Prostate gland (tissue), 2 donors: ENCODE measurements around the gene ANKRD44. TPM values are rescaled to one million over a fixed set of nuclear protein-coding genes. Genes with fewer than 3 reads are reported as not detected.

Source experiments
- DNase-seq: peaks from one replicate; pipeline ENCODE4 v3.0.0-alpha.2; 2019; ENCODE audit warnings: low spot score
- H3K27ac ChIP-seq, 2 donors: fragments of 200-600 bp; sonication (generic); 2 replicates each; pipeline ENCODE4 v1.5.1; 2017 to 2019
- H3K27me3 ChIP-seq: fragments of 200-600 bp; sonication (generic); replicated peaks from 2 replicates; pipeline ENCODE4 v1.5.1; 2019; ENCODE audit not compliant: insufficient read depth
- H3K36me3 ChIP-seq, 2 donors: fragments of 200-600 bp; sonication (generic); 1 replicate in 1 of 2; 2 replicates in 1 of 2; pipeline versions ENCODE4 v1.5.1 to v1.8.1; 2017 to 2019
- H3K4me1 ChIP-seq: fragments of 200-600 bp; sonication (generic); replicated peaks from 2 replicates; pipeline ENCODE4 v1.5.1; 2019
- H3K4me3 ChIP-seq, 2 donors: fragments of 200-600 bp; sonication (generic); 2 replicates each; pipeline ENCODE4 v1.5.1; 2017 to 2019
- H3K9me3 ChIP-seq: fragments of 200-600 bp; sonication (generic); 2 replicates; pipeline ENCODE4 v1.5.1; 2017
- POLR2A ChIP-seq: fragments of 450-650 bp; IDR thresholded peaks from one replicate; pipeline ENCODE4 v1.6.1; 2016; ENCODE audit warnings: antibody characterized with exemption, mild to moderate bottlenecking
- POLR2AphosphoS5 ChIP-seq: sonication (generic); formaldehyde crosslinking; IDR thresholded peaks from one replicate; pipeline ENCODE4 v1.6.1; 2017; ENCODE audit warnings: antibody characterized with exemption
- WGBS: methylation state at CpG from one replicate; pipeline ENCODE4 v1.1.5; 2018; 5-methylcytosine and 5-hydroxymethylcytosine counted together
- intact Hi-C: fragments of 100-400 bp; cut with DNase I; formaldehyde crosslinking; loops from one replicate; pipeline ENCODE4 v1.14.2; 2022
- total RNA-seq, 2 donors: library from RNA; depleted of rRNA; stranded (reverse); fragments of >200 nt; gene quantifications; one replicate each; pipeline ENCODE4 v1.1.0, GENCODE V29; 2016
- TF ChIP-seq, protein P1 (sequence below), 4 experiments: fragments of 200-600 bp in 2 of 4; fragments of 450-650 bp in 2 of 4; sonication (generic) in 2 of 4; IDR thresholded peaks; 1 replicate in 3 of 4; 2 replicates in 1 of 4; pipeline ENCODE4 v1.5.1; 2016 to 2019; ENCODE audit warnings: antibody characterized with exemption in 4 of 4, mild to moderate bottlenecking in 2 of 4, moderate library complexity in 2 of 4

Gene ANKRD44
- total RNA-seq, 2 donors from 2014 or later = 6.0 to 11.2 TPM

DNA sequence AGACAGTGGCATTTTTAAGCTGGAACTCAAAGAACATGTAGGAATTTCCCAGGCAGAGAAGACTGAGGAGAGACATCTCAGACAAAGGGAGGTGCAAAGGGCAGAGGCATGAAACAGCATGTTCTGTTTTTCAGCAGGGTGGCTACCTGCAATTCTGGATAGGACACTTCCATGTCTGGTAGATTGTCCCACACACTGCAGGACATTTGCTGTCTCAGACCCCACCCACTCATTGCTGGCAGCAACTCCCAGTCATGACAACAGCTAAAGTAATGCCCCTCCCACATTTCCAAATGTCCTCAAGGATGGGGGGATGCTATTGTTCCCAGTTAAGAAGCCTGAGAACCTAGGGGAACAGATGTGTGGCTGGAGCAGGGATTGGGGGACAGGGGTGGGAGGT lies 40.8 kb downstream of the ANKRD44 start:
- H3K27ac ChIP-seq = no peak overlapping the region
- no peaks in the 10 kb centered on the region for H3K4me1 ChIP-seq
- no peak for TF ChIP-seq POLR2AphosphoS5
- no peak for TF ChIP-seq POLR2A
- TF ChIP-seq, protein P1, sequence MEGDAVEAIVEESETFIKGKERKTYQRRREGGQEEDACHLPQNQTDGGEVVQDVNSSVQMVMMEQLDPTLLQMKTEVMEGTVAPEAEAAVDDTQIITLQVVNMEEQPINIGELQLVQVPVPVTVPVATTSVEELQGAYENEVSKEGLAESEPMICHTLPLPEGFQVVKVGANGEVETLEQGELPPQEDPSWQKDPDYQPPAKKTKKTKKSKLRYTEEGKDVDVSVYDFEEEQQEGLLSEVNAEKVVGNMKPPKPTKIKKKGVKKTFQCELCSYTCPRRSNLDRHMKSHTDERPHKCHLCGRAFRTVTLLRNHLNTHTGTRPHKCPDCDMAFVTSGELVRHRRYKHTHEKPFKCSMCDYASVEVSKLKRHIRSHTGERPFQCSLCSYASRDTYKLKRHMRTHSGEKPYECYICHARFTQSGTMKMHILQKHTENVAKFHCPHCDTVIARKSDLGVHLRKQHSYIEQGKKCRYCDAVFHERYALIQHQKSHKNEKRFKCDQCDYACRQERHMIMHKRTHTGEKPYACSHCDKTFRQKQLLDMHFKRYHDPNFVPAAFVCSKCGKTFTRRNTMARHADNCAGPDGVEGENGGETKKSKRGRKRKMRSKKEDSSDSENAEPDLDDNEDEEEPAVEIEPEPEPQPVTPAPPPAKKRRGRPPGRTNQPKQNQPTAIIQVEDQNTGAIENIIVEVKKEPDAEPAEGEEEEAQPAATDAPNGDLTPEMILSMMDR (IDR thresholded peaks at IDR 0.05) = no peak
- no peak overlapping the region for H3K4me3 ChIP-seq
- H3K36me3 ChIP-seq = no peaks in the 10 kb centered on the region
- no peaks in the 10 kb centered on the region for H3K9me3 ChIP-seq
- intact Hi-C loops = no loop called here
- no peak for DNase-seq
- no peaks in the 10 kb centered on the region for H3K27me3 ChIP-seq

DNA sequence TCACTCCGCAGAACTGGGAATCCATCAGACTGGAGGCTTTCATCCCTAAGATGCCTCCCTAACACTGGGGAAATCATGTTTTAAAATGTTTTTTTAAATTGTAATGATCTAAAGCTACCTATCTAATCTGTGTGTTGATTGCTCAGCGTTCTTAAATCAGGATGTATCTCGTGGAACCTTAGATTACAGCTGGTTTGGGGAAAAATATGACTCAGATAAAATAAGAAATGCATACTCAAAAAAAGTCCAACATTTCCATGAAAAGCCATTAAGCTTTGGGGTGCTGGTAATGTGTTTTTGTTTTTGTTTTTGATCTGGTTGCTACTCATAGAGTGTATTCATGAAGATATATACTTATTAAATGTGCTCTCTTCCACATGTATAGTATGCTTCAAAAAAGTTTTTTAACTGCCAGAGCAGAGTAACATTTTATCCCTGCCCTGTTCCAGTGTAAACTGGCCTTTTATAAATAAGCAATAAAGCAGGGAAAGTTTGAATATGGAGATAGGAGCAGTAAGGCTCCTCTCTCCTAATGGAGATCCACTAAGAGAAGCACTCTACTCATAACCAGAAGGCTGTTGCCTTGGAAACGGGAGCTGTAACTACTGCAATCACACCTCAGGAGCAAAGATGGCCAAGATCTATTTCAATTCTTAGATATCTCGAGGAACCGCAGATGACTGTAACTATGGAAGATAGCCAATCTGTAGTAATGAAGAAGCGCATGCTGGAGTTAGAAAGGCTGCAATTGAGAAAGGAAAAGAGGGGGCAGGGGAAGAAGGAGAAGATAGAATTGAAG lies 41.6 kb downstream of the ANKRD44 start:
- no peak for DNase-seq
- Histone ChIP-seq H3K9me3 (no peaks in the 10 kb centered on the region), H3K27me3 (no peaks in the 10 kb centered on the region), H3K27ac (no peak overlapping the region), H3K4me1 (no peaks in the 10 kb centered on the region), H3K36me3 (no peaks in the 10 kb centered on the region), H3K4me3 (no peak overlapping the region)
- 61% methylated on average over 7 of the region's 7 CpGs for WGBS
- no peak for TF ChIP-seq POLR2AphosphoS5
- intact Hi-C loops = no loop called here

DNA sequence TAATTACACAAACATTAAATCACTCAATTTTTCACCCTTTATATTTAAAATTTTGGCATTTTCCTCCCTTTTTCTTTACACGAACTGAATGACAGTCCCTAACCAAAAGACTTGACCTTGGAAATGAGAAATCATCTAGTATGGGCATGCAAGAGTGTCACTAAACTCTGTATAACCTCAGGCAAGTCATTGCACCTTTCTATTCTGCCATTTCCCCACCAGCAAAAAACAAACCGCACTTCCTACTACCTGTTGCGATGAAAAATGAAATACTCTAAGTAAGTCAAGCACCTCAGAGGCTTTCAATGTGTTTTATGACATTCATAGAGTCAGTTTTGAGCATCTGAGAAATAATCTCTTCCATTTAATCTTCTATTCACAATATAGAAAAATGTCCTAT lies 44.1 kb downstream of the ANKRD44 start:
- no peaks in the 10 kb centered on the region for H3K4me1 ChIP-seq
- no peak for DNase-seq
- TF ChIP-seq, protein P1 (IDR thresholded peaks at IDR 0.05) = no peak
- no peak for TF ChIP-seq POLR2A
- TF ChIP-seq POLR2AphosphoS5 = no peak
- 60% methylated on average over 3 of the region's 3 CpGs for WGBS
- no peaks in the 10 kb centered on the region for H3K9me3 ChIP-seq
- intact Hi-C loops = no loop called here
- no peaks in the 10 kb centered on the region for H3K36me3 ChIP-seq
- no peak overlapping the region for H3K27ac ChIP-seq
- no peak overlapping the region for H3K4me3 ChIP-seq
- no peaks in the 10 kb centered on the region for H3K27me3 ChIP-seq

DNA sequence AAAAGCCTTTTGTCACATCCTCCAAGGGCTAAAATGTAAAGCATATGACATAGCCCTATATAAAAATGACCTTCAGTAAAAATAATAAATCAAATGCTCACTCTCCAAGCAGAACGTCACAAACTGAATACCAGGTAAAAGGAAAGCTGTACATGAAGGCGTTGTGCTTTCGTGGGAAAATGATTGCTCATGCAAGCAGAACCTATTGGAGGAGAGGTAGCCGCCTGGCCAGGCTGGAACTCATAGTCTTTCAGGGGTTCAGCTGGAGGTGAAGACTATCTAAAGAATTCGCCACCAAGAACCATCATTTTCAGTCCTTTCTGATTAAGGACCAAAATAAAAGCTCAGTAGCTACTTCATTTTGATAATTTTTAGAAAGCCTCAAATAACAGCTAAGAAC lies 44.7 kb downstream of the ANKRD44 start:
- H3K9me3 ChIP-seq = no peaks in the 10 kb centered on the region
- H3K27ac ChIP-seq = no peak overlapping the region
- no peak for TF ChIP-seq POLR2A
- no peaks in the 10 kb centered on the region for H3K36me3 ChIP-seq
- WGBS = 83% methylated on average over 5 of the region's 5 CpGs
- no peak for DNase-seq
- H3K4me1 ChIP-seq = no peaks in the 10 kb centered on the region
- no peak overlapping the region for H3K4me3 ChIP-seq
- no peaks in the 10 kb centered on the region for H3K27me3 ChIP-seq
- intact Hi-C loops = no loop called here

DNA sequence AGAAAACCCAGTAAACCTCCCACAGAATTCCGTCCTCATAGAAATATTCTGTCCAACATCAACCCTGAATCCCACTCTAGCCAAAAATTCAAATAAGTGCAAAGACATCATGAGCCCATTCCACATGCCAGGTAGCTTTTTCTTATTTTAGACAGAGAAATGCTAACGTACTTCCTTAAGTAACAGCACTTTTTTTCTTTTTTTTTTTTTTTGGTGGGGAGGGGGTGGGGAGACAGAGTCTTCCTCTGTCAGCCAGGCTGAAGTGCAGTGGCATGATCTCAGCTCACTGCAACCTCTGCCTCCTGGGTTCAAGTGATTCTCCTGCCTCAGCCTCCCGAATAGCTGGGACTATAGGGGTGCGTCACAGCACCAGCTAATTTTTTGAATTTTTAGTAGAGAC lies 45.5 kb downstream of the ANKRD44 start:
- no peak overlapping the region for H3K4me3 ChIP-seq
- WGBS = 64% methylated on average over 4 of the region's 4 CpGs
- no peak for DNase-seq
- no peaks in the 10 kb centered on the region for H3K9me3 ChIP-seq
- H3K27ac ChIP-seq = no peak overlapping the region
- no peaks in the 10 kb centered on the region for H3K27me3 ChIP-seq
- intact Hi-C loops = no loop called here
- H3K36me3 ChIP-seq = no peaks in the 10 kb centered on the region
- no peaks in the 10 kb centered on the region for H3K4me1 ChIP-seq
- no peak for TF ChIP-seq POLR2AphosphoS5
- TF ChIP-seq, protein P1 (IDR thresholded peaks at IDR 0.05) = no peak
- TF ChIP-seq POLR2A = no peak

DNA sequence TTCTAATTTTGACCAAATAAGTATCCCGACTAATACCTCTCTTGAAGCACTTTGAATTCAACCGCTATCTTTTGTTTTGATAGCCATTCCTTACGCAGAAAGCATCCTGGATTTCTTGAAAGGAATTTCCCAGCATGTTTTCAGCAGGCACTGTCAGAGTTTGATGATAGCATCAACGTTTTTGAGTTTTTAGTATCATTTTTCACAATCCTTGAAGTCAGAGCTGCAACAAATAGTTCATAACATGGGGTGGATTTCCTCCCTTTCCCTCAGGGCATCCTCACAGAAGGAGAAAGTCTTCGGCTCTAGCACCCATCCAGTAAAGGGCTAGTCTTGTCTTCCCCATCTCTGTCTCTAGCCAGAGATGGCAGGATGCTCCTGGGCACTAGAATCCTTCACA lies 46.2 kb downstream of the ANKRD44 start:
- no peak overlapping the region for H3K27ac ChIP-seq
- H3K9me3 ChIP-seq = no peaks in the 10 kb centered on the region
- TF ChIP-seq POLR2A (no peak), POLR2AphosphoS5 (no peak)
- TF ChIP-seq, protein P1 (IDR thresholded peaks at IDR 0.05) = no peak
- intact Hi-C loops = no loop called here
- H3K4me1 ChIP-seq = no peaks in the 10 kb centered on the region
- WGBS = 70% methylated on average over 5 of the region's 5 CpGs
- DNase-seq = no peak
- H3K4me3 ChIP-seq = no peak overlapping the region
- H3K36me3 ChIP-seq = no peaks in the 10 kb centered on the region
- H3K27me3 ChIP-seq = no peaks in the 10 kb centered on the region
